Hematopoietic multipotent progenitor cell treated with erythropoietin and hydrocortisone succinate and interleukin-3 and kit ligand, for 15 days (in vitro differentiated cells): ENCODE results near the gene B3GALT5.
"Not testable (repeated sequence)": the region's sequence is repeated elsewhere in the genome, so short reads cannot be mapped to it uniquely, and the experiment has no call there.

Experiments
- DNase-seq: peaks from one replicate; pipeline ENCODE4 v3.0.0-alpha.2; 2015; ENCODE audit warnings: low spot score

B3GALT5 gene, protein sequence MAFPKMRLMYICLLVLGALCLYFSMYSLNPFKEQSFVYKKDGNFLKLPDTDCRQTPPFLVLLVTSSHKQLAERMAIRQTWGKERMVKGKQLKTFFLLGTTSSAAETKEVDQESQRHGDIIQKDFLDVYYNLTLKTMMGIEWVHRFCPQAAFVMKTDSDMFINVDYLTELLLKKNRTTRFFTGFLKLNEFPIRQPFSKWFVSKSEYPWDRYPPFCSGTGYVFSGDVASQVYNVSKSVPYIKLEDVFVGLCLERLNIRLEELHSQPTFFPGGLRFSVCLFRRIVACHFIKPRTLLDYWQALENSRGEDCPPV

DNA sequence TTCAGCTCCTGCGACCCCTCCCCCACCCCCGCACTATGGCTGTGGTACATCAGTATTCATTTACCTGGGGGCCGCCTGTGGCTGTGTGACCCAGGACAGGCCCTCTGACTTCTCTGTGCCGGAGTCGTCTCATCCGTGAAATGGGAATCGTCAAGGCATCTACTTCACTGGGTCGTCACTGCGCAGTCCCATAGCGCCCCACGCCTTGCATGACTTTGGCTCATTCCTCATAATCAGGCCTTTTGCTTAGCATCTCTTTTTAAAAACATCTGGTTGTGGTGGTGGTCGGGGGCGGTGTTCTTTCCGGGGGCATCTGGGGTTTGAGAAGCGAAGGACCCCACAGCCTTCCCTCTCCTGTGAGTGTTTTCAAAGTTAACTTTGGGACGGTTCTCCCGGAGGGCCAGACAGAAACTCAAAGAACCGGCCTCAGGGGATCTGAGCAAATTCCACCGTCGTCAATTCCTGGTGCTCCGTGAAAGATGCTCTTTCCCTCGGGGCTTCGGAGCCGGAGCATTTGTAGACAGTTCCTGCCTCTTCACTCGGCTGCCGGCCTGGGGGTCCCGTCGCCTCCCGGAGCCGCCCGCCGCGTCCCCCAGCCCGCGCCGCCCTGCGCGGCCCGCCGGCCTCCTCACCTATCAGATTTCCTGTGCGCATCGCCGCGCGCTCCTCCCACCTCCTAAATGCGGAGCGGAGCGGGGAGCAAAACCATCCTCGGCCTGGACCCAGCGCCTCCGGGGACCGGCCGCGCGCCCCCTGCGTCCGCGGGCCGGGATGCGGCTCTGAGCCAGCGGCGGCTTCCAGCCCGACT is at the start of gene B3GALT5:
Gene B3GALT5, plus strand, starts transcription at position 708 of the 808 bp plus-strand sequence. CDS start 47,620 bp downstream, outside the sequence.
- no peak for DNase-seq

DNA sequence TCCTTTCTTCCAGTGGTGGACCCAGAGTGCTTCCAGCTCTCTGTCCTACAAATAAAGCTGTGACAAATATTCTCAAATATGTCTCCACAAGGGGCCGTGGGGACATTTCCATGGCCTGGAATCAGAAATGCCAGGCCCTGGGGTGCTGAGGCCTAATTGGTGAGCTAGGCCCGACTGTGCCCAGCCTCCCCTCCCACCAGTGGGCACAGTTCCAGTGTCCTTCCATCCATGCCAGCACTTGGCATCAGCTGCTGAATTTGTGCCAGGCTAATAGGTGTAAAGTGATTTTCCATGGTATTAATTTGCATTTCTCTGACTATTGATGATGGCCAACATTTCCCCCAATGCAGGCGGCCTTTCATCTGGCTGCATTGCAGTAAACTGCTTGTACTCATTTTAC is 48.5 kb upstream of the B3GALT5 start:
- DNase-seq: no peak

DNA sequence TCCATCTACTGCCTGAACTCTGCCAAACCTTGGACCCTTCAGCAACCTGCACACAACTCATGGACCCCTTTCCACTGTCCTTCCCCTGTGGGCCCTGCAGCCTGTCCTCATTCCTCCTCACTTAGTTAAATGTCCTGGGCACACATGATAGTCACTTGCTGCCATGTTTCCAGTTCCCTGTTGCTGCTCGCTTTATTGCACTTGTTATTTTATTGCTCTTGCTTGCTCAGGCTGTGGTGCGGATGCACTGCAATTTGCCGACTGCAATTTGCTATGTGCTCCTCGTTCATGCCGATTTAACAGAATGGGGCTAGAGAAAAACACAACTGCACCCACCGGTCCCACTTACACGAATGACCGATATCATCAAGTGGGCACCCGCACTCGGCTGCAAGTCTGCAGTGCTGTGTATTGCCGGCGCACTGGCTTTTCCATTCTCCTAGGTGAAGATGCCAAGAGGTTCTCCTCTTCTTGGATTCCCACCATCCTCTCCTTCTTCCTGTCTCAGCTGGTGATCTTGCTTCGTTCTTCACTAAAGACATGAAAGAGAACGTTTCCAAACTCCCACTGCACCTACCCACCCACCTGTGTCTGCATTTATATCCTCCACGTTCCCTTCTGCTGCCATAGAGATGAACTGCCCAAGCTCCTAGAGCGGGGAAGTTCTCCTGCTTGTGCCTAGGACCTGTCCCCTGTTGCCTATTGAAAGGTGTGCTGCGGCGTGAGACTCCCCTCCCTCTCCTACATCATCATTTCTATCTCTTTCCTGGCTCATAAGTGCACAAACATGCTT is 45.4 kb upstream of the B3GALT5 start:
- no peak for DNase-seq

DNA sequence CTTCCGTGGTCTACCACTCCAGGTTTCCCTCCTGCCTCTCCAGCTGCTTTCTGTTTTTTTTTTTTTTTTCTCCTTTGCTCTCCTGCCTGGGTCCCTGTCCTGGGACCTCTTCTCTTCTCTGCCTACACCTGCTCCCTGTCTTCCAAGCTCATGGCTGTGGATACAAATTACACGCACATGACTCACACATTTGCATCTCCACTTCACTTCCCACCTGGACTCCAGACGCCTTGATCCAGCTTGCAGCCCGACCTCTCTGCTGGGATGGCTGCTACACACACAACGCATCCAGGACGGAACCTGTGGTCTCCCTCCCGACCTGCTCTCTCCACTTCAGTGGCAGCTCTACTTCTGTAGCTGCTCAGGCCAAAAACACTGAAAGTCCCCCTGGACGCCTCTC is 44.4 kb upstream of the B3GALT5 start:
- DNase-seq: no peak

DNA sequence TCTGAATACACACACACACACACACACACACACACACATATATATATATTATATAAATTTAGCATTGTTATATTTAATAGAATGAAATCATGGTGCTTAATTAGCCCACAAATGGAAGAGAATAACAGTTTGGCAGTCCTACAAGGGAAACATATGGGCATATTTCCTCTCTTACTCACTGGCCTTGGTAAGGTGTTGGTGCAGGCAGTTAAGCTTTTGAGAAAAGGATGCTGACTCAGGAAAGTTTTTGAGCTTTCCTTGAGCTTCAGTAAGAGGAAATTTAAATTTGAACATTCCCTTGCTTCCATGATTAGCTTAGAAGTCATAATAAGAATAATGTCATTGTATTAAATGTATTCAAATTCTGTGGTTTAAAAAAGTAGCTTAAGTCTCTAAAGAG is 37.0 kb upstream of the B3GALT5 start:
- no peak for DNase-seq

DNA sequence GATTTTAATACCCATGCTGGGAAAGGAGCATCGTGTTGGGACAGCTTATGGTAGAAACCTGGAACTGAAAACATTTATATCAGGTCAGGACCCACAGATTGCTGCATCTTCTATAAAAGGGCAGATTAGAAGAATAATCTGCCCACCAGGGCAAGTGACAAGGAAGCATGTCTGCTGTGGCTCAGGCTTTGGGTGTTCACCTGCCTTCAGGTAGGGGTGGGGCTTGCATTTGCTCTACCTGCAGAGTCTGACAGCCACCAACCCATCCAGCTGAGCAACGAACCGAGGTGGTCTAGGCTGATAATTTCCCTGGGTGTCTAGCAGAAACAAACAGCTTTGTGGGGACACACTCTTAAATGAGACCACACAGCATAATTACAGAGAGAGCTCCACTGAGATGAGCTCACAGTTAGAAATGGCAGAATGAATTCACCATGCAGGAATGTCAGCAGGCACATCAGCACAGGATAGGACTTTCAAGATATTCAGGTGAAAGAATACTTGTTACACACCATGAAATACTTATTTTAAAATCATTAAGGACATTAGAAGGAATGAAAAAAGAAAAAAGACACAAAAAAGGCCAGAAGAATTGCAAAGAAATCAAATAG is 36.1 kb upstream of the B3GALT5 start:
- DNase-seq: no peak

DNA sequence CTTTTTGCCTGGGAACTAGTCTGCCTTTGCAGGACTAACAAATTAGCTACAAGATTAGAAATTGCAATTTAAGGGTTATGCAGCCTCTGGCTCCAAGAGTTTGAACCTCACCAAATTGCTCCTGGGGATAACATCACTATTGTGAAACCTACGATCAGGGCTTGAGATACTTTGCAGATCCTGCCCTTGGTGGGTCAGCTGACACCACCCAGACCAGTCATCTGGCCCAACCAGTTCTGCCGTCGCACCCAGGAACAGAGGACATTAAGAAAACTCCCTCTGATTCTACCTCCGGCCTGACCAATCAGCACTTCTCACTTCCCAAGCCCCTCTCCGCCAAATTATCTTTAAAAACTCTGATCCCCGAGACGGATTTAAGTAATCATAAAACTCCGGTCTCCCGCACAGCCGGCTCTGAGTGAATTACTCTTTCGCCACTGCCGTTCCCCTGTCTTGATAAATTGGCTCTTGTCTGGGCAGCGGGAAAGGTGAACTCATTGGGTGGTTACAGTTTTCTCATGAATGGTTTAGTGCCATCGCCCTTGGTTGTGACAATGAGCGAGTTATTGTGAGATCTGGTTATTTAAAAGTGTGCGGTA is 32.9 kb upstream of the B3GALT5 start:
- no peak for DNase-seq

DNA sequence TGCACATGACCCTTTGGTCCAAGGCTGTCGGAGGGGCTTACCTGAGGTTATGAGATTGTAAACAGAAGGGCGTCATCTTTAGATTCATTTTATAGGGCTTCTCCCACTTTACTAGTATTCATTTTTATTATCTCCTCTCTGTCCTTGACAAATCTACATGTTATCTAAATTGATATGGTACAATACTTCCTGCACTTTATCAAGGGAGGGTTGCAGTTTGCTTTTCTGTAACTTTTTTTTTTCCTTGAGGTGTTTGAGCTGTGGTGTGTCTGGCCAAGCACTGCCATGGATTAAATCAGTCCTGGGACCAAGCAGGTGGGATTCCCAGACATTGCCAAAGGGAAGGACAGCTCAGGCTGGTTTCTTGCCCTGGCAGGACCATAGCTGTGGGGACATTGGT is 32.0 kb upstream of the B3GALT5 start:
- DNase-seq: no peak

DNA sequence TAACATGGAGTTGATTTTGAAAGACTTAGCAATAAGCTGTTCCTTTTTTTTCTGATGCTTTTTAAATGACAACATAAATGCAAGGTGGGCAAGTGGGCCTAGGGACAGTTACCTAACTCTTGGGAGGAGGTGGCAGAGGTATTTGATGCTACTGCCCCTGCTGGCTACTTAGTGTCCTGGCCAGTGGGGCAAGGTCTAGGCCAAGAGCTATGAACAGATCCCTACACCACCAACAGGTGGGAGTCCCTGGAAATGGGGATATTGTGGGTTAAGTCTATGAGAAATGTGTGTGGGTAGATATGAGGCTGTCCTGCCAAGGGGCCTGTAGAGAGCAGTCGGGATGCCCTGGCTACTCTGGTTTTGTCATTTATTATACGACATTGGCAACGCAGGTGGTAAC is 31.3 kb upstream of the B3GALT5 start:
- DNase-seq: no peak

DNA sequence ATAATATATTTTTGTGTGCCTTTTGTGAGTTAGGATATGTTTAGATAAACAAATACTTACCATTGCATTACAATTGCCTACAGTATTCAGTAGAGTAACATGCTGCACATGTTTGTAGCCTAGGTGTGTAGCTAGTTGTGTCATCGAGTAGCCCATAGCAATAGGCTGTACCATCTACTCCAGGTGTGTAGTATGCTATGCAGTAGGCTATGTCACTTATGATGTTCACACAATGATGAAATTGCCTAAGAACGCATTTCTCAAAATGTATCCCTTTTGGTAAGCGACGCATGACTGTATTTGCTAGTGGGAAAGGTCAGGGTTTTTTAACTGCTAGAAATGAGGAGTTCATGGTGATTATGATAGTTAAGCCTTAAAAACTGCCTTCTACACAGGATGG is 30.0 kb upstream of the B3GALT5 start:
- no peak for DNase-seq

DNA sequence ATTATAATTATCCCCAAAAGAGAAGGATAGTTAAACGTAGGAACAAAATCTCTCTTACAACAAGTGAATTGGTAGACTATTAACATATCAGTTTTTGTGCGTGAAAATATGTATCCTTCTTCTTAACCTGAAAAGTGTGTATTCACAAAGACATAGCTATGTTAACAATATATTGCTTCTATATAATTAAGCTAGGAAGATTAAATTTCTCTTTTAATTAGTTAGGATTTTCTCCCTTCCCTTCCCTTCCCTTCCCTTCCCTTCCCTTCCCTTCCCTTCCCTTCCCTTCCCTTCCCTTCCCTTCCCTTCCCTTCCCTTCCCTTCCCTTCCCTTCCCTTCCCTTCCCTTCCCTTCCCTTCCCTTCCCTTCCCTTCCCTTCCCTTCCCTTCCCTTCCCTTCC is 29.2 kb upstream of the B3GALT5 start:
- DNase-seq: not testable (repeated sequence)

DNA sequence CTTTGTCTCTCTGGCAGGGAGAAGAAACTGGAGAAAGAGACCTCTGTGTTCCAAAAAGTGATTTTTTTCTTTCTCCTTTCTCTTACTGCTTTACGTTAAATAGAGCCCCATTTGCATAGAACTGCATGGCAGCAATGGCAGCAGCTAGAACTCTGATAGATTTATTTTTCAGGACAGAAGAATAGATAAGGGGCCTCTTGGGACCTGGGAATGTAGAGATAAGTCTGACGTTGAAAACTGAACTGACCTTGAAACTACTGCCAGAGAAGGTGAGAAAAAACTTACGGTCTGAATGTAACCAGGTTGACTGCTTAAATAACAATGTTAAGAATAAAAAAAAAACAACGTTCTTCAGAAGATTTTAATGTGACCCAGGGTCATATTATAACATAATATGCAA is 25.4 kb upstream of the B3GALT5 start:
- no peak for DNase-seq

DNA sequence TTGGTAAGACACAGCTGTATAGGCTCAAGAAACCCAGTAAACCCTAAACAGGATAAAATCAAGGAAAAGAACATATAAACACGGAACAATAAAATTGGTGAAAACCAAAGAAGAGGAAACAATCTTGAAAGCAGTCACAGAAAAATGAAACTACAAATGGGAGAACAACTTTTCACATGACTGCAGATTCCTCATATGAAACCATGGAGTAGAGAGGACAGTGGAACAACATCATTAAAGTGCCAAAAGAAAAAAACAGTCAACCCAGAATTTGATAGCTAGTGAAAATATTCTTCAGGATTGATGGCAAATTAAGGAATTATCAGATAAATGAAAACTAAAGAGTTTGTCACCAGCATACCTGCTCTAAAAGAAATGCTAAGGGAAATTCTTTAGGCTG is 23.9 kb upstream of the B3GALT5 start:
- no peak for DNase-seq

DNA sequence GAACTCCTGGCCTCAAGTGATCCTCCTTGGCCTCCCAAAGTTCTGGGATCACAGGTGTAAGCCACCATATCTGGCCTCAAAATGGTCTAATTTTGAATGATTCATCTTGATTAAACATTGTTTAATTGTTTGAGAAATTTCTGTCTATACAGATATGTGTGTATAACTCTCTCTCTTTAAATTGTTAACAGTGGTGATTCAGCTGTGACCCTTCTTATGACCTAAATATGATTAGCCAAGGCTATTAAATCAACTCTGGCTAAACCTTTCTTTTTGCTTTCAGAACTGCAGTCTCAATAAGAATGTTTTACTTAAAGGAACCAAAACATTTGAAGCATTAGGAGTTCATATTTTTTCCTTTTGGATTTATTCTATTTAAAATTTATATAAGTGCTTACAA is 19.2 kb upstream of the B3GALT5 start:
- DNase-seq: no peak

DNA sequence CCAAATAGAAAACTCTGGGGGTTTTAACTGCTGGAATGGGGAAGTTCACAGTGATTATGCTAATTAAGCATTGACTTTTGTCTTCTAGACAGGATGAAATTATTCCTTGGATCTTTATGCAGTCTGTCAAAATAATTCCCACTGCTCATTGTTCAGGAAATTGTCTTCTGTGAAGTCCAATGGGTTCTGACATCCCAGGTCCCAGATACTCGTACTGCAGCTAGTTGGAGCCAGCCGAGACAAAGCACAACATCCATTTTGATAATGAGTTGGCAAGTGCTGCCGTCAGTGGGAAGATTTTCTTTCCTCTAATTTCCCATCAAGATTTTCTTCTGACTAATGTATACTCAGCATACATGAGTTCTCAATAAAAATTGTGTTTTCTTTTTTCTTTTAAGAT is 17.3 kb upstream of the B3GALT5 start:
- DNase-seq: no peak

DNA sequence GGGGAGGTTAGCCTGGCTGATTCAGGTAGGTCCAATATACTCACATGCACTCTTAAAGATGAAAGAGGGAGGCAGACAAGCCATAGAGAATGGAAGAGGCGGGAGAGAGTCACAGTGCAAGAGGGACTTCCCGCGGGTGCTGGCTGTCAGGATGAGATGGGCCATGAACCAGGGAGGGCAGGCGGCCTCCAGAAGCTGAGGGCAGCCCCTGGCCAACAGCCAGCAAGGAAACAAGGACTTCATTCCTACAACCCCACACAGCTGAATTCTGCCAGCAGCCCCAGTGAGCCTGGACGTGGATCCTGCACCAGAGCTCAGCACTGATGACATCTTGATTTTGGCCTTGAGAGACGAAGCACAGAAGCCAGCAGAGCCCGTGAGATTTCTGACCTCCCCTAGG is 15.1 kb upstream of the B3GALT5 start:
- no peak for DNase-seq

DNA sequence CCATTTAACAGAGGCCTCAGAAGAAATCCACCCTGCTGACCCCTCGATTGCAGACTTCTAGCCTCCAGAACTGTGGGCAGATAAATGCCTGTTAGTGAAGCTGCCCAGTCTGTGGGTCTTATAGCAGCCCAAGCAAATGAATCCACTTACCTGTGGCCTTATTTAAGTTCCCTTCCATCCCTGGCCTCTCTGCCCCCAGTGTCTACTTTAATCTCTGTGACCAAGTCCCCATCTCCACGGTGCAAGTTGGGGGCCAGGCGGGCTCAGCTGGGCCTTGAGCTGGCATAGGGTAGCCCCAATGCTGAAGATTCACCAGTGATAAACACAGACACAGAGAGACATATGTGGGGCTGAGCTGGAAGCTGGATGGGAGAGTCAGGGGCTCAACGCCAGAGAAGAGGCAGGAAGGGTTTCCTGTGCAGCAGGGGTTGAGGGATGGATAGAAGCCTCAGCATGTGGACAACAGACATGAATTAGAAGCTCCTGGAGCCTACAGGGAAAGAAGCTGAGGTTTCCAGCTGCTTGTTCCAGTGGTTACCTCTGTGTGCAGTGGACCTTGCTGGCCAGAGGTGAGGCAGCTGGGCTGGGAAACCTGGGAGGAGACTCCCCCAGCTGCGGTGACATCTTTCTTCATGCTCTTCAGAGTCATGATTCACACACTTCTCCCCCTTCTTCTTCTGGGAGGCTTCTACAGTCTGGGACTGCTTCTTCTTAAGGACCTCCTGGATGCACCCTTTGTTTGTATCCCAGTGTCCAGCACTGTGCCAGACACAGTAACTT is 13.4 kb upstream of the B3GALT5 start:
- no peak for DNase-seq

DNA sequence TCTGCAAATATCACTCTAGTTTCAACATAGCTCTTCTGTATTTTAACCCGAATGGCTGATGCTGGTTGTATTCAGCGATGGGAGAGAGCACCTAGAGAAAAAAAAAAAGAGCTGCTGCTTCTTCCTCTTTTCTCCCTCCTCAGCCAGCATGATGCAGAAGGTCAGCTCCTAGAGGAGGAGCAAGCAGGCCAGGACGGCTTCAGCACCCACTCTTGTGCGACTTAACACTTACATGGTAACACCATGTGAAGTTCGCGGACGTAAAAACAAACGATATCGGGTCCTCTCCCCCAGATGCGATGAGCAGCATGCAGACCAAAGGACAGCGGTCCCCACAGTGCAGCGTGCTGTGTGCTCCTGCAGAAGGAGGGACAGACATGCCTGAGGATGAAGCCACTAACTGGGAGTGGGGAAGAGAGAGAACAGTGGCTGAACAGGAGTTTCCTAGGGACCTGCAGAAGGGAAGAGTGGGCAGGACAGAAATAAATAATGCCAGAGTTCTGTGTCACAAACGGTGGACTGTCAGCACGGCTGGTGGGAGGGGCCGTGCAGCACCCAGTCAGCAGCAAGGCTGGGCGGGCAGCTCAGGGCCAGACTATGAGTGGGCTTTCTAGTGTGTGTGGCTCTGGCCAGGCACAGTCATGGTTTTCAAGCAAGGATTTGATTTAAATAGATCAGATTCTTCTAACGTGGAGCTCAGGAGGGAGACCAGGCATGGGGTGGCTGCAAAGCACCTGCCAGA is 11.4 kb upstream of the B3GALT5 start:
- DNase-seq: no peak

DNA sequence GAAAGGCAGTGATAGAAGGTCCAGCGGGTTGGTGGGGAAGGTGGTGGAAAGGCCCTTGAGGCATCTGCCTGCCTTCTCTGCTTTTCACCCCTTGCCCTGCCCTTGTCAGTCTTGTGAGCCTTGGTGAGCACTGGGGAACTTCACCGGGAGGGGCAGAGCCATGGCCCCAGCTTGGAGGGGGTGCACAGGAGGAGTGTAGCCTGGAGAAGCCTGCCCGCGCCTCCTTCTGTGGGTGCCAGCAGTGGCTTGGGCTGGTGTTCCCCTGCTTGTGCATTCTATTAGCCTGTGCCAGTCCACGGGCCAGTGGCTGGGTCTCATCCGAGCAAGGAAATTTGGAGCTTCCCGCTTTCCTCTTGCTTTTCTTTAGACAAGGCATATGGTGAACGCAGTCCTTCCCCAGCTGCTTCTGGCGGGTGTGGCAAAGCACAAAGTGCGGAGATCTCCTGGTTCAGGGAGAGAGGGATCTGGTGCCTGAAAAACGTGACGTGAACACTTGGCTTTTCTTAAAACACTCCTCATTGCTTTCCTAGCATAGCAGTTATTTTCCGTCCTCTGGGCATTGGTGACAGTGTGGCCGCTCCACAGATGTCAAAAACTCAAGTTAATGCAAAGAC is 10.6 kb upstream of the B3GALT5 start:
- no peak for DNase-seq

DNA sequence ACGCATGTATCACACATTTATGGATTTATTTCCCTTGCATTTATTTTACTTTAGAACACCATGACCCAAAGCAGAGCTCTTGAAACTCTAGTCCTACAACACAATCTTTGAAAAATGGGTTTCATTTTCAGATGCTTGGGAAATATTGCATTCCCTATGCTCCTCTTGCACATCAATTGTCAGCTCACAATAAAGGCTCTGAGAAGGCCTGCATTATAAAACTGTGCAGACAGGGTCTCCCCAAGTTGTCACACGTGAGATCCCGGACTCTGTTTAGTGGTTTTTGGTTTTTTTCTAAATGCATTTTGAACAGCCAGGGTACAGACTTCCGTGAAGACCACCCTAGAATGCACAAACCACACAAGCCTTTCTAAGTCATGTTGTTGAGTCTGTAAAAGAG is 9.9 kb upstream of the B3GALT5 start:
- no peak for DNase-seq
